ENCODE measurements around the gene SRPK3.
"Not testable (repeated sequence)": the region's sequence is repeated elsewhere in the genome, so short reads cannot be mapped to it uniquely, and the experiment has no call there.

Gene SRPK3

DNA sequence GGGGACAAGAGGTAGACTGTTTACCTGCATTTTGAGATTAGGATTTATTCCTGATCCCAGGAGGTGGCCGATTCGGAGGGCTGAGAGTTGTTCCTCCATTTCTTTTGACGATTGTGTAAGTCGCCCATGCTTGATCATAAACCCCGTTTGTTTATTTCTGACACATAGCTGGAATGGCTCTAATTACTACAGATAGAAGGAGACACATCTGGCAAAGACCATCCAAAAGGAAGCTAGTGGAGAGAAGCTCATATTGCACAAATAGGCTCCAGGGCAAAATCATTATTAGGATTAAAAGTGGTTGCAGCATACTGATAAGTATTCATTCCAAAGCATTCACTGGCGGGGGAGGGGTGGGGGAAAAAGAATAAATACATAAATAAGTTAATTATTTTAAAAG is 33.9 kb upstream of the SRPK3 start:
- not testable (repeated sequence) for DNase-seq

DNA sequence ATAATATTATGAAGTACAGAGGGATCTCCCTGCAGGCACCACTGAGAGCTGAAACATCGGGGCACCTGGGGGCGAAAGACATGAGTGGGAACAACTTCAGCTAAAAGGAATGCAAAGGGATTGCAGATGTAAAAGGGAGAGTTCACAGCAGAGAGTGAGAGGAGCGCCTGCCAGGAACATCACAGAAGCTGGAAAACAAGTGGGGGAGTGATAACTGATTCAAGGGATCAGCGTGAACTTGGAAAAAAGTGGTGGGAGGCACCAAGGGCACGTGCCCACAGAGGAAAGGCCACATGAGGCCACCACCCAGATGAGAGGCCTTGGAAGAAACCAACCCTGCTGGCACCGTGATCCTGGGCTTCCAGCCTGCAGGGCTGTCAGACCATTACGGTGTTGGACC is 31.8 kb upstream of the SRPK3 start:
- not testable (repeated sequence) for DNase-seq

DNA sequence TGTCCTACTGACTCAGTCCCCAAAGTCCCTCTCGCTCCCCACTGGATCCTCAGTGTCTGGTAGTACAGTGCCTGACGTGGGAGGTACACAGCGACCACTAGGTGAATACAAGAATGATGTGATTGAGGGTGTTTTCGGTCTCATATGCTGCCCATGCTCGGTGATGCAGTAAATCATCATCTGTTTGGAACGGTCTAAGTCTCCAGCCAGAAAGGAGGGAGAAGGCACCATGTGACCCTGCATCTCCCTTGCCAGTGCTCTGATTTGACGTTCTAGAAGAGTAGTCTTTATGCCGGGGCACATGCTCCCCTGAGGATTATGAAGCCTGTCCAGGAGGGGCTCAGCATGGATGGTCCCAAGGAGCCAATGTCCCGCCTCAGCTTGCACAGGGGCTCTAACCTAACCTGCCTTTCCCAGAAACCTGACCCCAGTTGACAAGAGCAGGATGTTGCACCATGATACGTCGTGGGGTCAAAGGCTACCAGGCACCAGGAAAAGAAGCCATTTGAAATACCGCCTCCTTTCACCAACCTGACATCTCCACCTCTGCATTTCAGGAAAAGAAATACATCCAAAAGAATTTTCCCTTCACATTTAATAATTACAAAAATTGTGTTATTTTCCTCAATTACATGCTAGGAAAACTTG is 30.6 kb upstream of the SRPK3 start:
- DNase-seq, result no peak

DNA sequence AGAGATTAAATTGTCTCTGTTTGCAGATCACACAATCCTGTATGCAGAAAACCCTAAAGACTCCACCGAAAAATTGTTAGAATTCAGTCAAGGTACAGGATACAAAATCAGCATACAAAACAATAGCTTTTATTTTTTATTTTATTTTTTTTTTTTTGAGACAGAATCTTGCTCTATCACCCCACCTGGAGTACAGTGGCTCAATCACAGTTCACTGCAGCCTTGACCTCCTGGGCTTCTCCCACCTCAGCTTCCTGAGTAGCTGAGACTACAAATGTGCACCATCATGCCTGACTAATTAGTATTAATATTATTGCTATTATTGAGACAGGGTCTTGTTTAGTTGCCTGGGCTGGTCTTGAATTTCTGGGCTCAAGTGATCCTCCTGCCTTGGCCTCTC is 25.7 kb upstream of the SRPK3 start:
- DNase-seq, result no peak

DNA sequence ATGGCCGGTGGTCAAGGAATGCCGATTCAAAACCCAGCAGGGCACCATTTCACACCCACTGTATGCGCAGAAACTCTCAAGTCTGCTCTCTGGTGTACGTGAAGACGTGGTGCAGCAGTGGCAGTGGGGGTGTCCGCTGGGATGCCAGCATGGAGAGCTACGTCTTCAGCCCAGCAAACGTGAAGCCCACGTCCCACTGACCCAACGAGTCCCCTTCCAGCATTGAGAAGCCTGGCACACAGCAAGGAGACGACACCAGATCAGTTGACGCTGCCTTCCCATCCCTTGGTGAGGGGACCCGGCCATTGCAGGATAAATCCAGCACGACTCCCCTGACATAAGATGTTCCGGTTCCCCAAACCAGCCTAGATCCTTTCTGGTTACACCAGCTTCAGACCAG is 19.0 kb upstream of the SRPK3 start:
- DNase-seq, result no peak

DNA sequence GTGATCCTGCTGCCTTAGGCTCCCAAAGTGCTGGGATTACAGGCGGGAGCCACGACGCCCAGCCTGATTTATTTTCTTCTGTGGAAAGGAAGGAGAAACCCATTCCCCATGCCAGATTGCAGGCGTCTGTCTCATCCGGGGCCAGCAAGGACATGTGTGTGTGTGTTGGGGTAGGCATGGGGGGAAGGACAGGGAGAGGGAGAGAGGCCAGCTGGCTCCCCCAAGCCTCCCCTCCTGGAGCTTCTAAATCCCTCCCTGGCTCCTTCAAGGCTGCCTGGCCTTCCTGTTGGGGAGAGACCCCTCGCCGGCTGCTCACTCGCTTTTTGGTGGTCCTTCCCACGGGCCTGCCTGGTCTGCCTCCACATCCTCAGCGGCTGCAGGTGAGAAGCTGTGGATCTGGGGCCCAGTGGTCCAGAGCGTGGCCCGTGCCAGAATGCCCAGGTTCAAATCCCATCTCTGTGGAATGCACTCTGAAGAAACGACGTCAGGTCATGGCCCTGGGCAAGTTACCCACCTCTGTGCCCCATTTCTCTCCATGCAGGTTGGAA is 18.1 kb upstream of the SRPK3 start:
- no peak for DNase-seq

DNA sequence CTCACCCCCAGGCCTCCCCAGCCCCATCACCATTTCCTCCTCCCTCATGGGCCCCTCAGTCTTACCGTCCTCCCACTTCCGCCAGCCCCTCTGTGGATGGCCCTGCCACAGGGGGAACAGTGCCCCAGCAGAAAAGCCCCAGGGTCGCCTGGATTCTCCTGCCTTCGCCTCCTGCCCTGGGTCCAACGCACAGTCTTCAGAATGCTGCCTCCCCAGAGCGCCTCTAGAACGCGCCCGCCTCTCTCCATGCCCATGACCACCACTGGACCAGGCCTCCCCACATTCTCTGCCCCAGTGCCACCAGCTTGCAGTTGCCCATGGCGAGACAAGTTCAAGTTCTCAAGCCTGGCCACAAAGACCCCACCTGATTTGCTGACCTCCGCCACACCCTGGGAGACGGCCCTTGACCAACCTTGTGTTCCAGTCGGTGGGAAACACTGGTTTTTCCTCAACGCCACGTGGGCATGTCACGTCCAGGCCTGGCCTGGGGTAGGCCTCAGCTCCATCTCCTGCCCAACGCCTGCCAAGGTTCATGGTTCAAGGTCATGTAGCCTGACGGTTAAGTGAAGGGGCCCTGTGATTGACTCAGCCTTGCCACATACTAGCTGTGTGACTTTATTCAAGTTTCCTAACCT is 17.4 kb upstream of the SRPK3 start:
- DNase-seq, result no peak

DNA sequence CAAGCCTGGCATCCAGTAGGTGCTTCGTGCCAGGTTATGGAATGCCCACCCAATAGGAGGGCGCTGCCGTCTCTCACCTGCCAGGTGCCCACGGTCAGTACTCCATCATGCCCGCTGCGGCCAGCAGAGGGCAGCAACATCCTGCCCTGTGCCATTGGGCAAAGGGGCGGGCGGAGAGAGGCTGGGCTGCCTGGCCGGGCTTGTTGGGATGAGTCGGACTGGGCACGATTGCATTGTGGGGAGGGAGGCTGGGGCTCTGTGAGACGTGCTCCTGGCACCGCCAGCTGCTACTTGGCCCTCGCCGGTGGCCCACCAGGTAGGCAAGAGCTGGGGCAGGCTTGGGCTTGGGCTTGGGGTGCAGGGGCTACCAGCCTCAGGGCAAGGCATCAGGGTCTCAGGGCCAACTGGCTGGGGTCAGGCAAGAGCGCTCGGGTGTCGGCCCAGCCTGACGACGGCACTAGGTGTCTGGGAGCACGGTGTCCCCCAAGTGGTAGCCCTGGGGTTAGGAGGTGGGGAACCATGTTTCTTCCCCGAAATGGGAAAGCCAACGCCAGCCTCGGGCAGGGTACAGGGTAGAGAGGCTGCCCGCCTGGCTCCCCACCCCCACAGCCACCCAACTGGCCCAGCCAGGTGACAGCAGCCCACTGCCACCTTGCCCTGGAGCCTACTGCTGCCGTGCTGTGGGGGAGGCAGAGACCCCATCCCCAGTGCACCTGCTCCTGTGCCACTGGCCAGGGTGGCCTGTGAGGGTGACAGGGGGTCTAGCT is 16.7 kb upstream of the SRPK3 start, which contains the start of gene PLXNB3:
PLXNB3 (plus strand) TSS at position 261 of the 767 bp plus-strand sequence. CDS start 1,287 bp downstream, outside the sequence.
- peak; percentile 83 for DNase-seq

DNA sequence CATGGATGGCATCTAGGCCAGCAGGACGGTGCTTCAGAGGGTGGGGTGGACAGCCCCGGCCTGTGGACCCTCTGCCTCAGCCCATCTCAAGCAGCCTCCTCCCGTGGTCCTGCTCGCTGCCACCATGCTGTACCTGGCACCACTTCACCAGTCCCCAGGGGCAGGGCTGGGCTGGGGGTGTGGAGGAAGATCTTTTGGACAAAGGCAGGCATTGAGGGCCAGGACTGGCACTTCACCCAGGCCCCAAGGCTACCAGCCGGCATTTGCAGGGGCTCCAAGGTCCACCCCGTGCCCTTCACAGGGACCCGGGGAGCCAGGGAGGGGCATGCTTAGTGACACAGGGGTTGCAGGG is 16.1 kb upstream of the SRPK3 start:
- no peak for DNase-seq

DNA sequence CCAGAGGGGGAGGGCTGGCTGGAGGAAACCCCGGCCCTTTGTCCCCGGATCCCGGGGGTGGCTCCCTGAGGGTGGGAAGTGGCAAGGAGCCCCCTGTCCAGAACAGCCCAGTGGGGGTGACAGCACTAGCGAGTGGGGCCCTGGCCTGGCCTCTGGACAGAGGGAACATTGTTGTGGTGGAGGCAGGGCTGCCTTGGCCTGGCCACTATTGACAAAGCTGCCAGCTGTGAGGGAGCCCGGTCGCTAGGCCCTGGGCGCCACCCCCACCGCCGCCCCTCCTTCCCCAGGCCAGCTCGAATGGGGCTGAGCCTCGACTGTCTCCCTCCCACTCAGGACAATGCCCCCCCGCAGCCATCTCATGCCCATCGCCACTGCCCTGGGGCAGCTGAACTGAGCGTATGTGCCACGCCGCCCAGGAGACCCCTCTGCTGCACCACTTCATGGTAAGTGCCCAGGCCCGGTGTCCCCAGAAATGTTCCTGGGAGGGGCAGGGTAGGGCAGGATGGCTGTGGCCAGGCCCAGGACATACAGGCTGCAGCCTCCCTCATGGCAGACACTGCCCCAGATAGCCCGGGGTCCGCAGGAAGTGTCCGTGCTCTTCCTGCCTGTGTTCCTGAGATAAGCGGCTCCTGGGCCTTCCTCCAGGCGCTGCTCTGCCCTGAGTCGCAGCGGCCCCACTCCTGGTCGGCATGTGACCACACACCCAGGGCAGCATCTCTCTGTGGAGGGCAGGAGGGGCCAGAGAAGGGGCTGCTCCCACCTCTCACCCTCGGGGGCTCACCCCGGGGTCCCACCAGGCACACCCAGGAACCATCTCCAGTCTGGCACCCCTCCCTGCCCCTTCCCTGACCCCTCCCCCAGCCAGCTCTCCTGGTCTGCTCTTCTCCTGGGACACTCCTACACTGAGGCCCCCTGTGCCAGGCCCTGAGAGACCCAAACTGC is 15.4 kb upstream of the SRPK3 start:
- DNase-seq, result no peak

DNA sequence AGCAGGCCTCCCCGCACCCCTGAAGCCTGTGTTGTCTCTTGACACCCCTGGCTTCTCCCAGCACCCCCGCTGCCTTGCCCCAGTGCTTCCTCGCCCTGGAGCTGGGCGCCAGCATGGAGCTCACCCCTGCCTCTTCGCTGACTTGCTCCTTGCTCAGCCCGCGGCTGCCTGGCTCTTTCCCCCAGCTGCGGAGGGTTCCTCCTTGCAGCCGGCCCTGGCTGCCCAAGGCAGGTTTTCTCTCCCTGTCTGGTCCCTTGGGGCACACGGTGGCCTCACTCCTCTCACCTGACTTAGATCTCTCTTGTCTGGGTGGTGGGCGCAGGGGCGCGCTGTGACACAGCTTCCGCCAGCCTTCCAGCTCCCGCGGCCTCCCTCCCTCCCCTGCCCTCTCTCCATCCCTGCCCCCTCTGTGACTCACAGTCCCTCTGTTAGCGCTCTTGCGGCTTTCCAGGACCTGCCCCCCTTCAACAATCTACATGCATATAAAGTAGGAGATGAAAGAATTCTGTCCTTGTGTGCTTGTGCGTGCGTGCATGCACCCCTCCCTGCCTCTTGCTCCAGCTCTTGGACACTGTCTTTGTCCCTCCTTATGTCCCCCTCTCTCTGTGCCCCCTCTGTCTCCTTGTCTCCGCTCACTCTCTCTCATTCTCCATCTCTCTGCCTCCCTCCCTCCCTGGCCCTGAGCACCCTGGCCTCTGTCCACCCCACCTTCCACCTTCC is 14.6 kb upstream of the SRPK3 start:
- peak; percentile 24 for DNase-seq

DNA sequence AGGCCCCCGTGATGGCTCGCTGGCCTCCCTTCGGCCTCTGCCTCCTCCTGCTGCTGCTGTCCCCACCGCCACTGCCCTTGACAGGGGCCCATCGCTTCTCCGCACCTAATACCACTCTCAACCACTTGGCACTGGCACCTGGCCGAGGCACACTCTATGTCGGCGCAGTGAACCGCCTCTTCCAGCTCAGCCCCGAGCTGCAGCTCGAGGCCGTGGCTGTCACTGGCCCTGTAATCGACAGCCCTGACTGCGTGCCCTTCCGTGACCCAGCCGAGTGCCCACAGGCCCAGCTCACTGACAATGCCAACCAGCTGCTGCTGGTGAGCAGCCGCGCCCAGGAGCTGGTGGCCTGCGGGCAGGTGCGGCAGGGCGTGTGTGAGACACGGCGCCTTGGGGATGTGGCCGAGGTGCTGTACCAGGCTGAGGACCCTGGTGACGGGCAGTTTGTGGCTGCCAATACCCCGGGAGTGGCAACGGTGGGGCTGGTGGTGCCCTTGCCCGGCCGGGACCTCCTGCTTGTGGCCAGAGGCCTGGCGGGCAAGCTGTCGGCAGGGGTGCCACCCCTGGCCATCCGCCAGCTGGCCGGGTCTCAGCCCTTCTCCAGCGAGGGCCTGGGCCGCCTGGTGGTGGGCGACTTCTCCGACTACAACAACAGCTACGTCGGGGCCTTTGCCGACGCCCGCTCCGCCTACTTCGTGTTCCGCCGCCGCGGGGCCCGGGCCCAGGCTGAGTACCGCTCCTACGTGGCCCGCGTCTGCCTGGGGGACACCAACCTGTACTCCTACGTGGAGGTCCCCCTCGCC is 13.8 kb upstream of the SRPK3 start:
- DNase-seq, result no peak

DNA sequence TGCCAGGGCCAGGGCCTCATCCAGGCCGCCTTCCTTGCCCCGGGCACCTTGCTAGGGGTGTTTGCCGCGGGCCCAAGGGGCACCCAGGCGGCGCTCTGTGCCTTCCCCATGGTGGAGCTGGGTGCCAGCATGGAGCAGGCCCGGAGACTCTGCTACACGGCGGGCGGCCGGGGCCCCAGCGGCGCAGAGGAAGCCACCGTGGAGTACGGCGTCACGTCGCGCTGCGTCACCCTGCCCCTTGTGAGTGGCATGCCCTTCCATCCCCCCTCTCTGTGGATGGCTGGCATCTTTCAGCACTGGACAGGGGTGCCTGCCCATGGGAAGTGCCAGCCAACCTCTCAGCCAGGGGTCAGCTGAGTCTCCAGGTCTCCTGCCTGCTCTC is 13.2 kb upstream of the SRPK3 start:
- DNase-seq, result no peak

DNA sequence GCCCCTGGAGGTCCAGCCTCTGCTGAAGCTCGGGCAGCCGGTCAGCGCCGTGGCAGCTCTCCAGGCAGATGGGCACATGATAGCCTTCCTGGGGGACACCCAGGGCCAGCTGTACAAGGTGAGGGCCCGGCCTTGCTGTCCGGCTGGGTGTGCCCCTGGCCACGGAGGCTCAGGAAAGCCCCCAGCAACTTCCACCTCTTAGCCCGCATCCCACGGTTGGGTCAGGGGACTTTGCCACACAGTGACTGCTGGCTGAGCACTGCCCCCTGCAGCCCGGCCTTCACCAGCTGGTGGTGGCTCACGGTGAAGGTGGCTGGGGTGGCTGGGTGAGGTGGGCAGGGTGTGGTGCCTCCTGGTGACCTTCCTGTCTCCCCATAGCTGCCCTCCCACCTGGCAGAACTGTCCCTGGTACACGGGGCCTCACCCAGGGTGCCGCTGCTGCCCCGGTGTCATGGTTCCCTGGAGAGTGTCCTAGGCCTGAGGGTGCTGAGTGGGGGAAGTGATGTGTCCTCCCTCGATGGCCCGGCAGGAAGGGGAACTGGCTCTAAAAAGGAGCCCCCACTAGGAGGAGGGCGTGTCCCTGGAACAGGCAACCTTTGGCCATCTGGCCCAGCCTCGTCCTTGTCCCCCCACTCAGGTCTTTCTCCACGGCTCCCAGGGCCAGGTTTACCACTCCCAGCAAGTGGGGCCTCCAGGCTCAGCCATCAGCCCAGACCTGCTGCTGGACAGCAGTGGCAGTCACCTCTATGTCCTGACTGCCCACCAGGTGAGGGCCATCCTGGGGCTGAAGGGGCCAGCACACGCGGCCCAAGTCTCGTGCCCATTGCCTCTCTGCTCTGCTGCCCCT is 12.3 kb upstream of the SRPK3 start:
- DNase-seq, result no peak

DNA sequence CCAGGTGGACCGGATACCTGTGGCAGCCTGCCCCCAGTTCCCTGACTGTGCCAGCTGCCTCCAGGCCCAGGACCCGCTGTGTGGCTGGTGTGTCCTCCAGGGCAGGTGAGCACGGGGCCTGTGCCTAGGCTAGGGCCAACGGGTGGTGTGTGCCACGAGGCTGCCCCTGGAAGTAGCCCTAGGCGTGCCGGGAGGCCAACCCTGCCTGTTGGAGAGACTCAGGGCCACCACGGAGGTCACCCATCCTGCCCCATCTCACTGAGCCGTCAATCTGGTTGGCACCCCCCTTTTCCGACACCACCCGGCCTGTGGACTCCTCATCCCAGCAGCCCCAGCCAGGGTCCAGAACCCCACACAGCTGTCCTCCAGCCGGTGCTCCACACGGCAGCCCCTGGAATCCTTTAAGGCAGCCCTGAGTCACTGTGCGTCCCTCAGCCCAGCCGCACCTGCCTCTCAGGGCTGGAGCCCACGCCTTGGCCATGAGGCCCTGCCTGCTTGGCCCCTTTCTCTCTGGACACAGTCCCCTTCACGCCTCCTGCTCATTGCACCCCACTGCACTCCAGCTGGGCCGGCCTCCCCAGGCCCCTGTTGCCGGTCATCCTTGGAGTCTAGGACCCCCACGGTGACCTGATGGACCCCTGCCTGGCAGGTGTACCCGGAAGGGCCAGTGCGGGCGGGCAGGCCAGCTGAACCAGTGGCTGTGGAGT is 11.5 kb upstream of the SRPK3 start:
- DNase-seq, result no peak

DNA sequence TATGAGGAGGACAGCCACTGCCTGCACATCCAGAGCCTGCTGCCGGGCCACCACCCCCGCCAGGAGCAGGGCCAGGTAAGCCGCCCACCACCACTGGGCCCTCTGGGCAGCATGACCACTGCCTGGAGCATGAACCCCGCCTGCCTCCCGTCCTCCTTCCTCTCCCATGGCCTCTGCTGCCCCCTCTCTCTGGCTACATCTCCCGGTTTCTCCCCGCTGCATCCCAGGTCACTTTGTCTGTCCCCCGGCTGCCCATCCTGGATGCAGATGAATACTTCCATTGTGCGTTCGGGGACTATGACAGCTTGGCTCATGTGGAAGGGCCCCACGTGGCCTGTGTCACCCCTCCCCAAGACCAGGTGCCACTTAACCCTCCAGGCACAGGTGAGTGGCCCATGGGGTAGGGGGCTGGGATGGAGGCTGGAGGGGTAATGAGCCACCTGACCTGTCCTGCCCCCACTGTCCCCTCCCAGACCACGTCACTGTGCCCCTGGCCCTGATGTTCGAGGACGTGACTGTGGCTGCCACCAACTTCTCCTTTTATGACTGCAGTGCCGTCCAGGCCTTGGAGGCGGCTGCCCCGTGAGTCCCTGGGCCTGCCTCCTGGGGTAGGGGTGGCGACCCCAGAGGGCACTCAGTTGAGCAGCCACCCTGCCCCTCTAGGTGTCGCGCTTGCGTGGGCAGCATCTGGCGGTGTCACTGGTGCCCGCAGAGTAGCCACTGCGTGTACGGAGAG is 10.8 kb upstream of the SRPK3 start:
- DNase-seq, result no peak

DNA sequence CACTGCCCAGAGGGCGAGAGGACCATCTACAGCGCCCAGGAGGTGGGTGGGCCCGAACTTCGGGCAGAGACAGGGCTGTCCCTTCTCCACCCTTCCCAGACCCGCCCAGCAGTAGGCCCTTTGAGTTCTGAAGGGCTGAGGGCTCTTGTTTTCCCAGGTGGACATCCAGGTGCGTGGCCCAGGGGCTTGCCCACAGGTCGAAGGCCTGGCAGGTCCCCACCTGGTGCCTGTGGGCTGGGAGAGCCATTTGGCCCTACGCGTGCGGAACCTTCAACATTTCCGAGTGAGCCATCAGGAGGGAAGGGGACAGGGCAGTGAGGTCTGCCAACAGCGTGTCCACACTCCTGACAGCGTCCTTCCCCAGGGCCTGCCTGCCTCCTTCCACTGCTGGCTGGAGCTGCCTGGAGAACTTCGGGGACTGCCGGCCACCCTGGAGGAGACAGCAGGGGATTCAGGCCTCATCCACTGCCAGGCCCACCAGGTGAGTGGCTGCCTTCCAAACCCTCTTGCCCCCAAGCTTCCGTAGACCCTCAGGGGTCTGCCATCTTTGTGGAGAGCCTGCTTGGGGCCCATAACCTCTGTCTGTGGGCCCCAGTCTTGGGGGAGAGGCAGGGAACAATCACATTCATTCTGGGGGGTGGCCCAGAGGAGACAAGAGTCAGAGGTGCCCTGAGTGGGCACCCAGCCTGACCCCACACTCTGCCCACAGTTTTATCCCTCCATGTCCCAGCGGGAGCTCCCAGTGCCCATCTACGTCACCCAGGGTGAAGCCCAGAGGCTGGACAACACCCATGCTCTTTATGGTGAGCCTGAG is 10.0 kb upstream of the SRPK3 start:
- DNase-seq, result no peak
